Smooth muscle cell (in vitro differentiated cells): ENCODE measurements around the gene ARF1. TPM values are rescaled to one million over a fixed set of nuclear protein-coding genes. Genes with fewer than 3 reads are reported as not detected.

Source experiments
- DNase-seq: peaks from one replicate; lab custom pipeline; 2025; ENCODE audit not compliant: unreplicated experiment; lab: John Stamatoyannopoulos, UW
- H2AFZ ChIP-seq: fragments of 200-600 bp; sonication (generic); 2 replicates; pipeline ENCODE4 v1.6.0; 2016; ENCODE audit warnings: antibody characterized with exemption, low read depth, mild to moderate bottlenecking
- H3F3A ChIP-seq: fragments of 200-600 bp; sonication (generic); 2 replicates; pipeline ENCODE4 v1.6.0; 2017; ENCODE audit warnings: antibody characterized with exemption, low read depth
- H3K27ac ChIP-seq: fragments of 200-600 bp; sonication (generic); 2 replicates; pipeline ENCODE4 v1.5.1; 2016; ENCODE audit warnings: low read depth, mild to moderate bottlenecking
- H3K27me3 ChIP-seq: fragments of 200-600 bp; sonication (generic); 2 replicates; pipeline ENCODE4 v1.6.1; 2016; ENCODE audit warnings: low read depth, mild to moderate bottlenecking
- H3K36me3 ChIP-seq: fragments of 200-600 bp; sonication (generic); 2 replicates; pipeline ENCODE4 v1.5.1; 2016; ENCODE audit warnings: low read depth
- H3K4me1 ChIP-seq: fragments of 200-600 bp; sonication (generic); 2 replicates; pipeline ENCODE4 v1.5.1; 2016; ENCODE audit warnings: low read depth
- H3K4me2 ChIP-seq: fragments of 200-600 bp; sonication (generic); 2 replicates; pipeline ENCODE4 v1.6.0; 2016; ENCODE audit warnings: mild to moderate bottlenecking
- H3K4me3 ChIP-seq: fragments of 200-600 bp; sonication (generic); 2 replicates; pipeline ENCODE4 v1.5.1; 2016; ENCODE audit warnings: mild to moderate bottlenecking
- H3K79me2 ChIP-seq: fragments of 200-600 bp; sonication (generic); 2 replicates; pipeline ENCODE4 v1.6.0; 2016; ENCODE audit warnings: low read depth, mild to moderate bottlenecking
- H3K9ac ChIP-seq: fragments of 200-600 bp; sonication (generic); 2 replicates; pipeline ENCODE4 v1.6.0; 2016; ENCODE audit warnings: low read depth
- H3K9me3 ChIP-seq: fragments of 200-600 bp; sonication (generic); replicated peaks from 2 replicates; pipeline ENCODE4 v1.5.1; 2016; ENCODE audit warnings: low read depth
- H4K20me1 ChIP-seq: fragments of 200-600 bp; sonication (generic); 2 replicates; pipeline ENCODE4 v1.6.0; 2016; ENCODE audit warnings: low read depth
- WGBS: methylation state at CpG from one replicate; pipeline ENCODE4 v1.1.7; 2016; ENCODE audit warnings: low lambda C conversion rate; 5-methylcytosine and 5-hydroxymethylcytosine counted together
- polyA plus RNA-seq: library from polyadenylated mRNA; unstranded; fragments of >200 nt; fragmentation: Nextera tagmentation; extraction: Ambion mirVana; gene quantifications from 2 replicates; pipeline ENCODE4 v1.2.1, GENCODE V29; 2016
- total RNA-seq: library from RNA; depleted of rRNA; stranded (reverse); fragments of >200 nt; gene quantifications from 2 replicates; pipeline ENCODE4 v1.2.3, GENCODE V29; 2014
- TF ChIP-seq, protein P1 (sequence below): fragments of 200-600 bp; sonication (generic); IDR thresholded peaks from 2 replicates; pipeline ENCODE4 v1.5.1; 2017; ENCODE audit warnings: borderline replicate concordance, mild to moderate bottlenecking, antibody characterized with exemption; ENCODE audit not compliant: insufficient read depth, poor library complexity, severe bottlenecking

Gene ARF1
- total and polyA plus RNA-seq, 2 experiments from 2014 or later, result 237 to 698 TPM

DNA sequence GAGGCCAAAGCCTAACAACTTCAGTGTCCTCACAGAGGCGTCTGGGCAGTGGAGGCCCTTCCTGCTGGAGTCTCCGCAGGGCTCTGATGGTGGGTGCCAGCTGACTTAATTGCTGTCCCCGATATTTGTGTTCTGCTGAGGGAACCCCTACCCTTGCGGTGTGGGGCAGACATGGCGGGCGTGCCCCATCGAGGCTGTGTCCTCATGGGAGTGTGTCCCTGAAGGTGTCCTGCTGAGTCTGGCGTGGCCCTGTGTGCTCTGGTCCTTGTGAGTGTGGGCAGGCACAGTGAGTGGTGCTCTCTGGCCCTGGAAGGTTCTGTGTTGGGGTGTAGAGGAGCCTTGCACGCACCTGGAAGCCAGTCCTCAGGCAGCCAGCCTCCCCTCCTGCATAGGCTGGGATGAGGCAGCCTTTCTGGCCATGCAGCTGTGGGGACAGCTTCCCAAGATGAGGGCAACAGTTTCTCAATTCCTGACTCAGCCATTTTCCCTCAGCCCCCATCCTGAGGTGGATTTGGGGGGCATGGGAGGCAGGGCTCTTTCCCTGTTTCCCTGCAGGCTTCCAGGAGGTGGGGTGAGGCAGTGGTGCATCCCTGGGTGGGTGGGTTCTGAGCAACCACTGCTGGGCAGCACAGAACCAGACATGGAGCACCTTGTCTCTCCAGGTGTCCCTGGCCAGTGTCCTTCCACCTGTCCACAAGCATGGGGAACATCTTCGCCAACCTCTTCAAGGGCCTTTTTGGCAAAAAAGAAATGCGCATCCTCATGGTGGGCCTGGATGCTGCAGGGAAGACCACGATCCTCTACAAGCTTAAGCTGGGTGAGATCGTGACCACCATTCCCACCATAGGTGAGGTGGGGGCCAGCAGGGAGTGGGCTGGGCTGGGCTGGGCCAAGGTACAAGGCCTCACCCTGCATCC lies 14.2 kb downstream of the ARF1 start:
- no peak for DNase-seq
- no peaks in the 10 kb centered on the region for H3K4me1 ChIP-seq
- WGBS, result 95% methylated on average over 12 of the region's 13 CpGs
- no peak overlapping the region for H3K9ac ChIP-seq
- H3K4me2 ChIP-seq, result no peak overlapping the region
- H3K4me3 ChIP-seq, result no peak overlapping the region
- no peaks in the 10 kb centered on the region for H3K9me3 ChIP-seq
- H3K79me2 ChIP-seq, result peaks cover 99% of the 10 kb centered on the region
- no peaks in the 10 kb centered on the region for H3K36me3 ChIP-seq
- no peak overlapping the region for H2AFZ ChIP-seq
- peak overlapping the region; percentile 35 for H3K27ac ChIP-seq
- TF ChIP-seq, protein P1, sequence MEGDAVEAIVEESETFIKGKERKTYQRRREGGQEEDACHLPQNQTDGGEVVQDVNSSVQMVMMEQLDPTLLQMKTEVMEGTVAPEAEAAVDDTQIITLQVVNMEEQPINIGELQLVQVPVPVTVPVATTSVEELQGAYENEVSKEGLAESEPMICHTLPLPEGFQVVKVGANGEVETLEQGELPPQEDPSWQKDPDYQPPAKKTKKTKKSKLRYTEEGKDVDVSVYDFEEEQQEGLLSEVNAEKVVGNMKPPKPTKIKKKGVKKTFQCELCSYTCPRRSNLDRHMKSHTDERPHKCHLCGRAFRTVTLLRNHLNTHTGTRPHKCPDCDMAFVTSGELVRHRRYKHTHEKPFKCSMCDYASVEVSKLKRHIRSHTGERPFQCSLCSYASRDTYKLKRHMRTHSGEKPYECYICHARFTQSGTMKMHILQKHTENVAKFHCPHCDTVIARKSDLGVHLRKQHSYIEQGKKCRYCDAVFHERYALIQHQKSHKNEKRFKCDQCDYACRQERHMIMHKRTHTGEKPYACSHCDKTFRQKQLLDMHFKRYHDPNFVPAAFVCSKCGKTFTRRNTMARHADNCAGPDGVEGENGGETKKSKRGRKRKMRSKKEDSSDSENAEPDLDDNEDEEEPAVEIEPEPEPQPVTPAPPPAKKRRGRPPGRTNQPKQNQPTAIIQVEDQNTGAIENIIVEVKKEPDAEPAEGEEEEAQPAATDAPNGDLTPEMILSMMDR, result no peak
- peaks cover 100% of the 10 kb centered on the region for H4K20me1 ChIP-seq
- H3F3A ChIP-seq, result peaks cover 37% of the 10 kb centered on the region
- no peaks in the 10 kb centered on the region for H3K27me3 ChIP-seq

DNA sequence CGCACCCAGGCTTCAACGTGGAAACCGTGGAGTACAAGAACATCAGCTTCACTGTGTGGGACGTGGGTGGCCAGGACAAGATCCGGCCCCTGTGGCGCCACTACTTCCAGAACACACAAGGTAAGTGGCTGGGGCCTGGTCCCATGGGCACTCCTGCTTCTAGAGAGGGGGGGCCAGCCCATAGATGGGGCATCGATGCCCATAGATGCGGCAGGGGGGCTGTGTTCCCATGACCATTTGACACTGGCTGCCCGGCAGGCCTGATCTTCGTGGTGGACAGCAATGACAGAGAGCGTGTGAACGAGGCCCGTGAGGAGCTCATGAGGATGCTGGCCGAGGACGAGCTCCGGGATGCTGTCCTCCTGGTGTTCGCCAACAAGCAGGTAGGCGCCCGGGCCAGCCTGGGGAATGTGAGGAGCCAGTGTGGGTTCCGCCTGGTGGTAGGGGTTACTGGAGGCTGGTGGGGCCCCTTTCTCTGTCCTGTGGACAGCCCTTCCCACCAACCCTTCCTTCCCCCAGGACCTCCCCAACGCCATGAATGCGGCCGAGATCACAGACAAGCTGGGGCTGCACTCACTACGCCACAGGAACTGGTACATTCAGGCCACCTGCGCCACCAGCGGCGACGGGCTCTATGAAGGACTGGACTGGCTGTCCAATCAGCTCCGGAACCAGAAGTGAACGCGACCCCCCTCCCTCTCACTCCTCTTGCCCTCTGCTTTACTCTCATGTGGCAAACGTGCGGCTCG lies 15.0 kb downstream of the ARF1 start:
- no peak overlapping the region for H2AFZ ChIP-seq
- H3F3A ChIP-seq, result peaks cover 32% of the 10 kb centered on the region
- H3K9me3 ChIP-seq, result no peaks in the 10 kb centered on the region
- no peaks in the 10 kb centered on the region for H3K27me3 ChIP-seq
- H3K4me1 ChIP-seq, result no peaks in the 10 kb centered on the region
- no peak overlapping the region for H3K4me3 ChIP-seq
- H3K79me2 ChIP-seq, result peaks cover 97% of the 10 kb centered on the region
- no peak for DNase-seq
- 97% methylated on average over 33 of the region's 34 CpGs for WGBS
- no peaks in the 10 kb centered on the region for H3K36me3 ChIP-seq
- TF ChIP-seq, protein P1, result no peak
- H3K9ac ChIP-seq, result no peak overlapping the region
- H3K27ac ChIP-seq, result no peak overlapping the region
- H3K4me2 ChIP-seq, result no peak overlapping the region
- H4K20me1 ChIP-seq, result peaks cover 100% of the 10 kb centered on the region

DNA sequence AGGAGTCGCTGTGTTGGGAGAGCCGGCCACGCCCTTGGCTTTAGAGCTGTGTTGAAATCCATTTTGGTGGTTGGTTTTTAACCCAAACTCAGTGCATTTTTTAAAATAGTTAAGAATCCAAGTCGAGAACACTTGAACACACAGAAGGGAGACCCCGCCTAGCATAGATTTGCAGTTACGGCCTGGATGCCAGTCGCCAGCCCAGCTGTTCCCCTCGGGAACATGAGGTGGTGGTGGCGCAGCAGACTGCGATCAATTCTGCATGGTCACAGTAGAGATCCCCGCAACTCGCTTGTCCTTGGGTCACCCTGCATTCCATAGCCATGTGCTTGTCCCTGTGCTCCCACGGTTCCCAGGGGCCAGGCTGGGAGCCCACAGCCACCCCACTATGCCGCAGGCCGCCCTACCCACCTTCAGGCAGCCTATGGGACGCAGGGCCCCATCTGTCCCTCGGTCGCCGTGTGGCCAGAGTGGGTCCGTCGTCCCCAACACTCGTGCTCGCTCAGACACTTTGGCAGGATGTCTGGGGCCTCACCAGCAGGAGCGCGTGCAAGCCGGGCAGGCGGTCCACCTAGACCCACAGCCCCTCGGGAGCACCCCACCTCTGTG lies 15.9 kb downstream of the ARF1 start:
- Histone ChIP-seq H3K27me3 (no peaks in the 10 kb centered on the region), H3K27ac (no peak overlapping the region), H2AFZ (no peak overlapping the region), H3F3A (peaks cover 32% of the 10 kb centered on the region), H3K4me1 (no peaks in the 10 kb centered on the region), H3K4me2 (no peak overlapping the region), H3K9ac (no peak overlapping the region), H3K79me2 (peaks cover 89% of the 10 kb centered on the region), H3K9me3 (no peaks in the 10 kb centered on the region), H3K36me3 (no peaks in the 10 kb centered on the region), H3K4me3 (no peak overlapping the region), H4K20me1 (peaks cover 91% of the 10 kb centered on the region)
- 98% methylated on average over 28 of the region's 28 CpGs for WGBS
- TF ChIP-seq, protein P1, result no peak
- DNase-seq, result no peak
